ENCODE data around the gene CLIC4.

DNA sequence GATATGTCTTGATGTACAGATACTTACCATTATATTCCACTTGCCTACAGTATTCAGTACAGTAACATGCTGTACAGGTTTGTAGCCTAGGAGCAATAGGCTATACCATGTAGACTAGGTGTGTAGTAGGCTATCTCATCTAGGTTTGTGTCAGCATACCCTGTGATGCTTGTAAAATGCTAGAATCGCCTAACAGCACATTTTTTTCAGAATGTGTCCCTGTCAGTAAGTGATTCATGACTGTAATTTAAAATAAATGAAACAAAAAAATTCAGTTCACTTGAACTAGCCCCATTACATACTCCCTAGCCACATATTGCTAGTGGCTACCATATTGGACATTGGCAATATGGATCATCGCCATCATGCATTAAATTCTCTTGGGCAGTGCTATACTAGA lies 51.3 kb downstream of the CLIC4 start:
- TF ChIP-seq, protein P1, sequence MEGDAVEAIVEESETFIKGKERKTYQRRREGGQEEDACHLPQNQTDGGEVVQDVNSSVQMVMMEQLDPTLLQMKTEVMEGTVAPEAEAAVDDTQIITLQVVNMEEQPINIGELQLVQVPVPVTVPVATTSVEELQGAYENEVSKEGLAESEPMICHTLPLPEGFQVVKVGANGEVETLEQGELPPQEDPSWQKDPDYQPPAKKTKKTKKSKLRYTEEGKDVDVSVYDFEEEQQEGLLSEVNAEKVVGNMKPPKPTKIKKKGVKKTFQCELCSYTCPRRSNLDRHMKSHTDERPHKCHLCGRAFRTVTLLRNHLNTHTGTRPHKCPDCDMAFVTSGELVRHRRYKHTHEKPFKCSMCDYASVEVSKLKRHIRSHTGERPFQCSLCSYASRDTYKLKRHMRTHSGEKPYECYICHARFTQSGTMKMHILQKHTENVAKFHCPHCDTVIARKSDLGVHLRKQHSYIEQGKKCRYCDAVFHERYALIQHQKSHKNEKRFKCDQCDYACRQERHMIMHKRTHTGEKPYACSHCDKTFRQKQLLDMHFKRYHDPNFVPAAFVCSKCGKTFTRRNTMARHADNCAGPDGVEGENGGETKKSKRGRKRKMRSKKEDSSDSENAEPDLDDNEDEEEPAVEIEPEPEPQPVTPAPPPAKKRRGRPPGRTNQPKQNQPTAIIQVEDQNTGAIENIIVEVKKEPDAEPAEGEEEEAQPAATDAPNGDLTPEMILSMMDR (IDR thresholded peaks at IDR 0.05), result no peak
- TF ChIP-seq POLR2AphosphoS5 (IDR thresholded peaks at IDR 0.05), result no peak
